HG03558 (cell line): ENCODE data around the gene CD300A.
"Not testable (repeated sequence)": the region's sequence is repeated elsewhere in the genome, so short reads cannot be mapped to it uniquely, and the experiment has no call there.

Experiments used
- ATAC-seq: cut with Tn5 transposase; IDR thresholded peaks from one replicate; pipeline ENCODE4 v1.9.1; 2021; ENCODE audit warnings: moderate number of reproducible peaks; ENCODE audit not compliant: unreplicated experiment; ENCODE audit errors: extremely low read depth

Gene CD300A

DNA sequence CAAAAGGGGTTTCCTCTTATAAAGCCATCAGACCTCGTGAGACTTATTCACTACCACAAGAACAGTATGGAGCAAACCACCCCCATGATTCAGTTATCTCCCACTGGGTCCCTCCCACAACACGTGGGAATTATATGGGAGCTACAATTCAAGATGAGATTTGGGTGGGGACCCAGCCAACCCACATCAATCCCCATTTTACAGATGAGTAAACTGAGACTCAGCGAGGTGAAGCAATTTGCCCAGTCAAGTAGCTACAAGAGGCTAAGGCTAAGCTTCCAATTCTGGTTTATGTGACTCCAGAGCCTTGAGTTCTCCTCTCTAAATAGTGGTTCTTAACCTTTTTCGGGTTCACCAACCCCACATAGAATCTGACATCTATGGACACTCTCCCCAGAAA lies 8.8 kb downstream of the CD300A start:
- ATAC-seq: no peak

DNA sequence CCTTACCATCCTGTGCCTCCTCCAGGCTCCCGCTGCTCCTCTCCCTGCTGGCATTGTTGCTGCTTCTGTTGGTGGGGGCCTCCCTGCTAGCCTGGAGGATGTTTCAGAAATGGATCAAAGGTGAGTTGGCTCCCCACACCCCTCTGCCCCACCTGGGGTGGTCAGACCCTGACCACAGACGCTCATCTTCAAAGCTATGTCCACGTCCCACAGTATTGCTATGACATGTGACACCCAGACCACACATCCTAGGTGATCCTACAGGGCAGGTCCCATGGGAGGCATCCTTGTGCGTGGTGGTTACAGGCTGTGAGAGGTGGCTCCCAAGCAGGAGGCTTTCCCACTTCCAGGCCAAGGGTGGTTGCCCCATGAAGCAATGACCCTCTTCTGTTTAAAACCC lies 11.0 kb downstream of the CD300A start:
- no peak for ATAC-seq

DNA sequence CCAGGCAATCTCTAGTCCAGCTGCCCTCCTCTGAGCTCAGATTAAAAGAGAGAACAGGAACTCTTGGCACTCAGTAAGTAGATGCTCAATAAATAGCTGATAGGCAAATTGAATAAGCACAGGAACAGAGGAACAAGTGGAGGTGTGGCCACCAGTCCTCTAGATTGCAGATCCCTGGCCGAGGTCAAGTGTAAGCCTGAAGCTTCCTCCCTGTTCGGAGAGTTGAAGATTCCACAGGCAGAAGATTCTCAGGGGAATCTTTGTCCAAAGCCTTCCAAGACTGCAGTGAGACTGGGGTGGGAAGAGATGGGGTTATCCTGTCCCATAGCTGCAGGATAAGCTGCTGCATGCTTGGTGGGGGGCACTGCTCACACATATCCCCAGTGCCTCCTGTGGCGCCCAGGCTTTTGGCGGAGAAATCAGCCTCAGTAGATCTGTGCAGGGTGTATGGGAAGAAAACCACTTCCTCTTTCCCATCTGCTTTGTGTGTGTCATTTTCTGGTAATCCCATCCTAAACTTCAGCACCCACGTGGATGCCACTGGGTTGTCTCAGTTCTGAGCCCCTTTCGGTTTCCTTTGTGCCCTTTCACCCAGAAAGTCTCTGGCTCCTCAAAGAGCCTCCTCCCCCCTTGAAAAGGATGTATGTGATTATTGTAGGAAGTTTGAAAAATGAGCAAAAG lies 12.1 kb downstream of the CD300A start:
- no peak for ATAC-seq

DNA sequence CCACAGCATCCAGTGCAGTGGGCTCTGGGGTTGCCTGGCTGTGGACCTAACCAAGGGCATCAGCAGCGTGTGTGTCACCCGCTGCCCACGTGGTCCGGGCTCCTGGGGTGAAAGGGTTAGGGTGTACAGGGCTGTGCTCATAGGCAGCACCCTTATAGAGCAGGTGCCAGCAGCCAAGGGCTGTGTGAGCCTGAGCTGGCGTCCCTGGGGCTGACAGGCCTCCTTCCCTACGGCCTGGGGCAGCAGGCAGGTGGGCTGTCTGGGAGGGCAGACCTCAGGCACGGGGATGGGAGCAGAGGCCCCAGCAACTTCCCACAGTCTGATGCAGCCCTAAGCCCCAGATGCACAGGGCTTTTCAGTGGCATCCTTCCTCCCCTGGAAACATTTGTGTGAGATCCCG lies 13.9 kb downstream of the CD300A start:
- no peak for ATAC-seq

DNA sequence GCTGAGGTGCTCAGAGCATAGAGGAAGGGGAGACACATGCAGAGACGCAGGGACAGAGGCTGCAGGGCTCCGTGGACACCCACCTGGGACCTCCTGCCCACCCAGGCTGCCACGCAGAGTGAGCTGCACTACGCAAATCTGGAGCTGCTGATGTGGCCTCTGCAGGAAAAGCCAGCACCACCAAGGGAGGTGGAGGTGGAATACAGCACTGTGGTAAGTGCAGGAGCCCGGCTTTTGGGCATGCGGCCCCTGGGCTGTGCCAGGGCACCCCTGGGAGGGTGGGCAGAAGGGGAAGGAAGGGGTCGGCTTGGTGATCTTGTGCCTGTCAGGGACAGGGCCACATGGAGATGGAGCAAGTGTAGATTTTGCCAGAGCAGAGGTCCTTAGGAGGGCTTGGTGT lies 15.2 kb downstream of the CD300A start:
- no peak for ATAC-seq

DNA sequence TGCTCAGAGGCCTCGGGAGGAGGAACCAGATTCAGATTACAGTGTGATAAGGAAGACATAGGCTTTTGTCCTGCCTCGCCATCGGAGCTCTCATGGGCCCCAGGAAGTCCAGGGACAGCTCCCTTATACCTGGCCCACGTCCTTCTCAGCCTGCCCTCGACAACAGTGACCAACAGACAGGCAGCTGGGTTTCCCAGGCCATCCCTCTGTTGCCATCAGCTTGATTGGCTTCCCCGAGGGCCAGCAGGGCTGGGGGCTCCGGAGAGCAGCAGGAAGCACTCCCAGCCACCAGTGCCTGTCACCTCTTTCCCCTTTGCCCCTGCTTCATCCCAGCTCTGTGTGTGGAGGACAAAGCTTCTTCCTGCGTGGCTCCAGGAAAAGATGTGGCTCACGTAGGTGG lies 17.6 kb downstream of the CD300A start:
- no peak for ATAC-seq

DNA sequence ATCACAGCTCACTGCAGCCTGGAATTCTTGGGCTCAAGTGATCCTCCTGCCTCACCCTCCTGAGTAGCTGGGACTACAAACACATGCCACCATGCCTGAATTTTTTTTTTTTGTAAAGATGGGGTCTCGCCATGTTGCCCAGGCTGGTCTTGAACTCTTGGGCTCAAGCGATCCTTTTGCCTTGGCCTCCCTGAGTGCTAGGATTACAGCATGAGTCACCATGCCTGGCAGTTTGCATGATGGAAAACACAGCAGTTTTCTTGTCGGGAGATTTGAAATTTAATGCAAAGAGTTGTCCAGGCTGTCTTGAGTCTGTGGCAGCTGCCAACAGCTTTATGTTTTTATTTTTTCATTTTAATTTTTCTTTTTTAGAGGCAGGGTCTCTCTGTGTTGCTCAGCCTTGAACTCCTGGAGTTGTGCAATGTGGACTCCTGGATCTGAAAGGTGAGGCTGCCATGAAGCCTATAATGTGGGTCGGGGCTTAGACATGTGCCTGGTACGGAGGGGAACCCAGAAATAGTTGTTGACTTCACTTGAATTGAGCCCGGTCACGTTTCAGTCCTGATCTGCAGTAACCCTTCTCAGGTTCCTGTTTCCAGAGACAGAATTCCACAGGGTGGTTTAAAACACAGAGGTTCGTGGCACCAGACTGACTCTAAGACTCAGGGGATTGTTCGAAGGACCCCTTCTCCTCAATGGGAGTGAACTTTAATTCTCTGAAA lies 18.7 kb downstream of the CD300A start:
- ATAC-seq: no peak

DNA sequence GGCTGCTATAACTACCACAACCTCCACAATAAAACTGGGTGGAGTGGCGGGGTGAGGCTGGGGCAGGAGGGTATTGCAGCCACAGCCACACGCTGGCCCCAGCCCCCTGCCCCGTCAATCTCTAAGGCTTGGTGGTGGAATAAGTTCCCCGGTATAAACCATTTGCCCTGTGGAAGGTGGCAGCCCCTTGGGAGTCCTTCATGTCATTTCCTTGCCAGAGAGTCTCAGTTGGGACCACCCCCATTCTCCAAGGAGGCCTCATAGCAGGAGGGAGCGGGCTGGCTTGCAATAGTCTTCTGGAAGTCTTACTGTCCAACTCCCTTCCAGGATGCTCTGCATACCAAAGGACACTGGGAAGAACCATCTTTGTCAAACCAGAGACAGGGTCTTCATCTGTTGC lies 19.4 kb downstream of the CD300A start:
- ATAC-seq: no peak

DNA sequence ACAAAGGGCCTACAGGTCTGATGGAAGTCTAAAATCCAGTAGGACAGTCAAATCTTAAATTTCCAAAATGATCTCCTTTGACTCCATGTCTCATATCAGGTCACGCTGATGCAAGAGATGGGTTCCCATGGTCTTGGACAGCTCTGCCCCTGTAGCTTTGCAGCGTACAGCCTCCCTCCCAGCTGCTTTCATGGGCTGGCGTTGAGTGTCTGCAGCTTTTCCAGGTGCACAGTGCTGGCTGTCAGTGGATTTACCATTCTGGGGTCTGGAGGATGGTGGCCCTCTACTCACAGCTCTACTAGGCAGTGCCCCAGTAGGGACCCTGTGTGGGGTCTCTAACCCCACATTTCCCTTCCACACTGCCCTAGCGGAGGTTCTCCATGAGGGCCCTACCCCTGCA lies 21.8 kb downstream of the CD300A start:
- ATAC-seq: not testable (repeated sequence)

DNA sequence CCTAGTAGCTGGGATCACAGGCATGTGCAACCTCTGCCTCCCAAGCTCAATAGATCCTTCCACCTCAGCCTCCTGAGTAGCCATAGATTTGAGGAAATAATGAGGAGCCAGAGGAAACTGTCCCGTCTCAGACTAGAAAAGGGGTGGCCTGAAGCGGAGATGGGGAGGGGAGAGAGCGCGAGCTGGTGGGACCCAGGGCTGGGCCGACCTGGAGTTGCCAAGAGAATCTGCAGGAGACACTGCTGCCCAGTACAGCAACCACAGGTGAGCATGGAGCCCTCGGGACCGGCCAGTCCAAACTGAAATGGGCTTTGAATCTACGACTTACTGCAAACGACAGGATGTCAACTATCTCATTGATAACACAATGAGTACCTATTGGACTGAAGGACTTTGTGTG lies 24.3 kb downstream of the CD300A start:
- no peak for ATAC-seq

DNA sequence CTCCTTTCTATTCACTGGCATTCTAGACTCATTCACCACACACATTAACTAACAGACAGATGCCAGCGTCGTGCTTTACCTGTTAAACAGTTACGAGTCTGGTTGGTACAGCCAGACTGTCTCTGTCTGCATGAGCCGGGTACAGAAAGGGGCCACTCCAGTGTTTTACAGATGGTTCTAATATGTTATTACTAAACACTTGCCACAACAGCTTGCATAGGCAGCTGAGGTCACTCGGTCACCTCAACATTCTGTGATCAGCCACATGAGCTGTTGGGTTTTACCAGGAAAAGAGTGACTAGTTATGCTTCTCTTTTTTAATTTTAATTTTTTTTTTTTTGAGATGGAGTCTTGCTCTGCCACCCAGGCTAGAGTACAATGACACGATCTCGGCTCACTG lies 25.2 kb downstream of the CD300A start:
- ATAC-seq: no peak

DNA sequence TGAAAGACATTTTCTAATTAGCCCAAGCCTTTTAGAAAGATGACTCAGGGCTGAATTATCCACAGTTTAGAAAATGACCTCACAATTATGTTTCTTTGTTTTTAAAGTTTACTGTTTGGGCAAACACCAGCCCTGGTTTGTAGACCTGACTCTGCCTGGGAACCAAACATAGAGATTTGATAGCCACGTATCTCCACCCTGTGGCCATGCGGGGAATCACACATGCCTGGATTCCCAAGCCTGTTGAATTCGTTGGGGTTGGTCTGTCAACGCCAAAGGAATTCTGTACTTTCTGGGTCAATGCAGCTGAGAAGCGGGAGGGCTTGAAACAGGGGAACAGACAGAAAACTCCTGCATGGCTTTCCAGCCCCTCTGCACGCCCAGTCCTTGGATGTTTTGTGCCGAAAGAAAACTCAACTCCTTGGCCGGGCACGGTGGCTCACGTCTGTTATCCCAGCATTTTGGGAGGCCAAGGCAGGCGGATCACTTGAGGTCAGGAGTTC lies 26.9 kb downstream of the CD300A start:
- no peak for ATAC-seq

DNA sequence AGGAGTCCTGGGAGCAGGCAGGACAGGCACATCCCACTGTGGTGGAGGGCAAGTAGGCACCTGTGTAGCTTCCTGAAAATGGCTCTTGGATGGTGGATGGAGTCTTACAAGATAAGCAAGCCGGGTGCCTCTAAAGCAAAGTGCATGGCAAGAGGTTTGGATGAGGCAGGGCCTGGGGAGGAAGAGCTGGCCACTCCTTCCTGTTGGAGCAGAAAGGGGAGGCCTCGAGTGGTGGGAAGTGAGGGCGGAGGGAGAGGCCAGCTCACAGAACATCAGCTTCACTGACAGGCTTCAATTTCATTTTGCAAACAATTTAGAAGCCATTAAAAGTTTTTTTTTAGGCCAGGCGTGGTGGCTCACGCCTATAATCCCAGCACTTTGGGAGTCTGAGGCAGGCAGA lies 31.0 kb downstream of the CD300A start:
- no peak for ATAC-seq

DNA sequence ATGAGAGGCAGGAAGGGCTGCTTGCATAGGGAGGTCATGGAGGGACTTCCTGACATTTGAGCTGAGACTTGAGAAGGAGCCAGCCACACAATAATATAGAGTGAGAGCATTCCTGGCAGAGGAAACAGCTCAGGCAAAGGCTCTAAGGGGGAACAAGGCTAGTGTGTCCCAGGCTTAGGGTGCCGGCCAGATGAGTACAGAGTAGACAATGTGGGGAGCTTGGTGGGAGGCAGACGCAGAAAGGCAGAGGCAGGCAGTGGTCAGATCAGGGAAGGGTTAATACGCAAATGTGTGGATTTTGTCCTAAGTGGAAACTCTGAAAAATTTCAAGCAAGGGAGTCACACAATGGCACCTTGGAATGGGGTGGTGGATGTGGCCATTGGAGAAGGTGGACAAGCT lies 33.6 kb downstream of the CD300A start:
- ATAC-seq: no peak

DNA sequence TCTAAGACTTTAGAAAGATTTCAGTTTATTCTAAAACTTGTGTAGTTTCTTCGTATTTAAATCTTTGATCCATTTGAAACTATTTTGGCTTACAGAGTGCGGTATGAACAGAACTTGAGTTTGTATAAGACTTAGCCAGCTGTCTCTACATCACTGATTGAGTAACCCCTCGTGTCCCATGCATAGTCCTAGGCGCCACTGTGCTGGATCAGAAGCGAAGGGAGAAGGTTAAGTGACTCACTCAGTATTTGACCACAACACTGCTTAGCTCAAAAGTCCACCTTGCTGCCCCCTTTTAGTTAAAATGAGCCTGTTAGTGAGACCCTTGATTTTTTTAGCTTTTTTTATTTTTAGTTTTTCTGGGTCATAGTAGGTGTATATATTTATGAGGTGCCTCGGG lies 36.4 kb downstream of the CD300A start:
- no peak for ATAC-seq

DNA sequence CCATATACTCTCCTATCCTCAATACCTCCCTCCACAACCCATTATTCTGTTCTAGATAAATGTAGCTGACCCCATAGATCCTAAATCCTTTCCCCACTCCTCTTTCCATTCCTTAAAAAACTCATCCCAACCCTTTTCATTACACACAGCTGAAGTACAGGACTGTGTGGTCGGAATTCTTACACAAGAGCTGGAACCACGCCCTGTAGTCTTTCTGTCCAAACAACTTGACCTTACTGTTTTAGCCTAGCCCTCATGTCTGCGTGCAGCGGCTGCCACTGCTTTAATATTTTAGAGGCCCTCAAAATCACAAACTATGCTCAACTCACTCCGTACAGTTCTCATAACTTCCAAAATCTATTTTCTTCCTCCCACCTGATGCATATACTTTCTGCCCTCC lies 37.5 kb downstream of the CD300A start:
- not testable (repeated sequence) for ATAC-seq

DNA sequence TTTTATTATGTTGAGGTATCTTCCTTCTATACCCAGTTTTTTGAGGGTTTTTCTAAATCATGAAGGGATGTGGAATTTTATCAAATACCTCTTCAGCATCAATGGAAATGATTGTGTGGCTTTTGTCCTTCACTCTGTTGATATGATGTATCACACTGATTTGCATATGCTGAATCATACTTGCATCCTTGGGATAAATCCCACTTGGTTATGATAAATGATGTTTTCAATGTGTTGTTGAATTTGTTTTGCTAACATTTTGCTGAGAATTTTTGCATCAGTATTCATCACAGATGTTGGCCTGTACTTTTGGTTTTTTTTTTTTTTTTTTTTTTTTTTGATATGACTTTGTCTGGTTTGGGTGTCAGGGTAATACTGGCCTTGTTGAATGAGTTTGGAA lies 41.7 kb downstream of the CD300A start:
- no peak for ATAC-seq

DNA sequence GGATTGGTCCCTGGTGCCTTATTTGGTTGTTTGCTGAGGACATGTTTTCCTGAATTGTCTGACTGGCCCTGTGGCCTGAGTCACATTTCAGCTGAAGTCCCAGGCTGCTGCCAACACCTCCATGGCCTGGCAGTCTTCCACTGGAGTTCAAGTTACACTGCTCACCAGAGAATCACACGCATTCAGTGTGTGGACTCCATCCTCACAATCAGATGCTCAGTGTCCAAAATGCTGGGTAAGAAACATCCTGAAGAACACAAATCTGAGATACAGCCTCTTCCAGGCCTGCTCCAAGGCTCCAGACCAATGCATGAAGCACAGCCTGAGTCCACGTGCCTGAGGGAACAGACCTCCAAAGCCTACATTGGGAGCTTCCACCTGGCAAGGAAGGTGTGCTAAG lies 45.6 kb downstream of the CD300A start:
- ATAC-seq: no peak

DNA sequence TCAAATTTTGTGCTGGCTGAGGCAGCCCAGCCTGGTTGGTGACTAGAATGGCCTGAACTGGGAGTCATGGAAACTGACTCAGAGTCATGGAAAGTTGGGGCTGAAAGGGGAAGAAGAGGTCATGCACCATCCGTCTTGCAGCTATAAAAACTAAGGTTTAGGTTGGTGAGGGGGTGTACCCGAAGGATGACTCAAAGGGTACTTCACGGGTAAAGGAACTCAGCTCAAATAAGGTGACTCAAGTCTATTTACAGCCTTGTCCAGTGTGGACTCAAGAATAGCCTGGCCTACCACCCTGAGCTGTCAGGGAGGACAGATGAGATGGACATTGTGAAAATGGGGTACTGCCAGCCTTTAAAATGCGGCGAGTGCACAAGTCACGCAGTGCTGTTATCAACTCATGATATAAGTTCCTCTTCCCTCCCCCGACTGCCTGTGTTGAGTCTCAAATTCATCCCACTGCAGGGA lies 46.2 kb downstream of the CD300A start:
- no peak for ATAC-seq

DNA sequence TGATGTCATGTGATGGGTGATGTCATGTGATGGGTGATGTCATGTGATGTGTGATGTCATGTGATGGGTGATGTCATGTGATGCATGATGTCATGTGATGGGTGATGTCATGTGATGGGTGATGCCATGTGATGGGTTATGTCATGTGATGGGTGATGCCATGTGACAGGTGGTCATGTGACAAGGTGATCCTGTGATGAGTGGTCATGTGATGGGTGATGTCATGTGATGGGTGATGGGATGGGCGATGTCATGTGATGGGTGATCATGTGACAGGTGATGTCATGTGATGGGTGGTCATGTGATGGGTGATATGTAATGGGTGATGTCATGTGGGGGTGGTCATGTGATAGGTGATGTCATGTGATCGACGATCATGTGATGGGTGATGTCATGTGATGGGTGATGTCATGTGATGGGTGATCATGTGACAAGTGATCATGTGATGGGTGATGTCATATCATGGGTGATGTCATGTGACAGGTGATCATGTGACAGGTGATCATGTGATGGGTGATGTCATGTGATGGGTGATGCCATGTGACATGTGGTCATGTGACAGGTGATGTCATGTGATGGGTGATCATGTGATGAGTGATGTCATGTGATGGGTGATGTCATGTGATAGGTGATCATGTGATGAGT lies 47.7 kb downstream of the CD300A start:
- ATAC-seq: no peak

DNA sequence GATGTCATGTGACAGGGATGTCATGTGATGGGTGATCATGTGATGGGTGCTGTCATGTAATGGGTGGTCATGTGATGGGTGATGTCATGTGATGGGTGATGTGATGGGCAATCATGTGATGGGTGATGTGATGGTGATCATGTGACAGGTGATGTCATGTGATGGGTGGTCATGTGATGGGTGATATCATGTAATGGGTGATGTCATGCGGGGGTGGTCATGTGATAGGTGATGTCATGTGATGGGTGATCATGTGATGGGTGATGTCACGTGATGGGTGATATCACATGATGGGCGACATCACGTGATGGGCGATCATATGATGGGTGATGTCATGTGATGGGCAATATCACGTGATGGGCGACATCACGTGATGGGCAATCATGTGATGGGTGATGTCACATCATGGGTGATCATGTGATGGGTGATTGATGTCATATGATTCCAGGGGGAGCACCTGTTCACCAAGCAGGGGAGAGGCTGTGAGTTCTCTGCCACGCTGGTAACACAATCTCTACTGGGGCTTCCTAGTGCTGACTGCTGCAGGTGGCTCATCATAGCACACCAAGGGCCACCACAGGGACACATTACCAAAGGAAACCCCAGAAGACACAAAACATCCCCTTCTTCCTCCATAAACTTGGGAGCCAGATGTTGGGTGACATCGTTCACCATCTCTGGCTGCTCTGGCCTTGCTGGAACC lies 48.3 kb downstream of the CD300A start:
- ATAC-seq: no peak
